ENCODE results near the gene ZNF407.

ZNF407 gene

GRCh38 chr18:75086494-75087034 is 488.9 kb downstream of the ZNF407 start:
- no peak overlapping the region for H3K27ac ChIP-seq
- TF ChIP-seq CTCF (conservative IDR thresholded peaks at IDR 0.05; ENCODE audit: low read depth) = no peak
- DNase-seq (ENCODE audit: low spot score) = no peak
- POLR2A ChIA-PET (ENCODE audit: low non-redundant PET) = no interaction called here
- CTCF ChIA-PET = no interaction called here

GRCh38 chr18:75087119-75088020 is 489.7 kb downstream of the ZNF407 start:
- TF ChIP-seq CTCF (conservative IDR thresholded peaks at IDR 0.05; ENCODE audit: low read depth) = no peak
- POLR2A ChIA-PET (ENCODE audit: low non-redundant PET) = no interaction called here
- CTCF ChIA-PET = no interaction called here
- H3K27ac ChIP-seq = no peak overlapping the region
- DNase-seq (ENCODE audit: low spot score) = no peak

GRCh38 chr18:75088021-75088506 is 490.4 kb downstream of the ZNF407 start:
- DNase-seq (ENCODE audit: low spot score) = no peak
- ChIA-PET POLR2A (ENCODE audit: low non-redundant PET) (interaction anchor here (0.7 kb wide), 1 partner anchor 10 kb away, joined by 6 read pairs; no protein-coding TSS in a partner anchor), CTCF (no interaction called here)
- no peak overlapping the region for H3K27ac ChIP-seq
- no peak for TF ChIP-seq CTCF (conservative IDR thresholded peaks at IDR 0.05; ENCODE audit: low read depth)

- TF ChIP-seq CTCF (conservative IDR thresholded peaks at IDR 0.05; ENCODE audit: low read depth) = no peak
- H3K27ac ChIP-seq = no peak overlapping the region
- POLR2A ChIA-PET (ENCODE audit: low non-redundant PET) = interaction anchor here (0.7 kb wide), 1 partner anchor 10 kb away, joined by 6 read pairs; no protein-coding TSS in a partner anchor
- DNase-seq (ENCODE audit: low spot score) = no peak
- CTCF ChIA-PET = no interaction called here
These were observed 491.0 kb downstream of the ZNF407 start for GRCh38 chr18:75088622-75089211.

- no peak for DNase-seq (ENCODE audit: low spot score)
- ChIA-PET CTCF (no interaction called here), POLR2A (ENCODE audit: low non-redundant PET) (no interaction called here)
- no peak for TF ChIP-seq CTCF (conservative IDR thresholded peaks at IDR 0.05; ENCODE audit: low read depth)
- no peak overlapping the region for H3K27ac ChIP-seq
These were observed 492.2 kb downstream of the ZNF407 start for GRCh38 chr18:75089748-75090327.

- ChIA-PET CTCF (no interaction called here), POLR2A (ENCODE audit: low non-redundant PET) (no interaction called here)
- TF ChIP-seq CTCF (conservative IDR thresholded peaks at IDR 0.05; ENCODE audit: low read depth) = no peak
- H3K27ac ChIP-seq = no peak overlapping the region
- no peak for DNase-seq (ENCODE audit: low spot score)
These were observed 492.7 kb downstream of the ZNF407 start for GRCh38 chr18:75090336-75090735.
